Measurements from ENCODE around the gene UEVLD. TPM values are rescaled to one million over a fixed set of nuclear protein-coding genes. Genes with fewer than 3 reads are reported as not detected.

The UEVLD gene
- total RNA-seq, 1 experiment from 2014 or later = 13.7 TPM

GRCh38 chr11:18590571-18590970 lies 2.0 kb upstream of the UEVLD start:
- no peaks in the 10 kb centered on the region for H3K27me3 ChIP-seq (ENCODE audit: insufficient read depth, low read length)
- ATAC-seq = no peak
- intact Hi-C loops (cut with micrococcal nuclease) = no loop called here
- H3K4me2 ChIP-seq (ENCODE audit: low read length) = no peak overlapping the region
- CTCF ChIA-PET = no interaction called here
- H3K27ac ChIP-seq (ENCODE audit: low read depth, low read length) = no peak overlapping the region
- RAD21 ChIA-PET (ENCODE audit: low non-redundant PET in 1 of 2, low total read pairs in 2 of 2, uncharacterized antibody in 2 of 2, unreplicated experiment in 2 of 2) = no interaction called here
- H3K9ac ChIP-seq (ENCODE audit: low read length) = no peak overlapping the region
- peaks cover 0 to 2% of the 10 kb centered on the region in 2 experiments; a peak in 1 of 4 replicates for H3K36me3 ChIP-seq (ENCODE audit: control insufficient read depth in 1 of 2, insufficient read depth in 2 of 2, low read length in 2 of 2)
- peaks cover 74% of the 10 kb centered on the region for H3K79me2 ChIP-seq (ENCODE audit: insufficient read depth, low read length)
- no peak overlapping the region for H3K4me3 ChIP-seq (replicated peaks in 1 of 2; ENCODE audit: low read depth in 1 of 2, low read length in 2 of 2)
- DNase-seq (ENCODE audit: low read depth, low spot score) = no peak
- H2AFZ ChIP-seq (ENCODE audit: low read depth, low read length, poor library complexity, severe bottlenecking) = no peak overlapping the region
- H3K9me3 ChIP-seq (ENCODE audit: control insufficient read depth in 1 of 2, insufficient read depth in 1 of 2, low read depth in 1 of 2, low read length in 2 of 2) = no peaks in the 10 kb centered on the region
- no peak for TF ChIP-seq ELF1 (IDR thresholded peaks at IDR 0.05; ENCODE audit: borderline replicate concordance, low read depth)
- TF ChIP-seq FOSL1 (IDR thresholded peaks at IDR 0.05; ENCODE audit: low read depth) = no peak
- TF ChIP-seq ZFX (IDR thresholded peaks at IDR 0.05) = no peak
- no peak for TF ChIP-seq REST (IDR thresholded peaks at IDR 0.05; ENCODE audit: low read depth)
- no peak for TF ChIP-seq JUND (IDR thresholded peaks at IDR 0.05)
- no peak for TF ChIP-seq CBX3 (IDR thresholded peaks at IDR 0.05; ENCODE audit: low read depth)
- TF ChIP-seq CEBPB (IDR thresholded peaks at IDR 0.05; ENCODE audit: low read depth) = no peak
- no peak for TF ChIP-seq CTCF (IDR thresholded peaks at IDR 0.05 in 2 of 3, conservative IDR thresholded peaks at IDR 0.05 in 1 of 3; ENCODE audit: borderline replicate concordance in 1 of 3, insufficient read depth in 1 of 3, low read depth in 2 of 3, low read length in 2 of 3)
- TF ChIP-seq YY1 (IDR thresholded peaks at IDR 0.05; ENCODE audit: extremely low read depth, insufficient replicate concordance, low read depth, low read length) = no peak
- TF ChIP-seq EZH2 (IDR thresholded peaks at IDR 0.05) = no peak
- TF ChIP-seq POLR2AphosphoS5 (IDR thresholded peaks at IDR 0.05; ENCODE audit: low read depth, low read length) = no peak
- no peak for TF ChIP-seq EZH2phosphoT487 (IDR thresholded peaks at IDR 0.05; ENCODE audit: borderline replicate concordance)
- no peak for TF ChIP-seq RAD21 (IDR thresholded peaks at IDR 0.05; ENCODE audit: low read depth)
- no peak for TF ChIP-seq TCF7L2 (IDR thresholded peaks at IDR 0.05; ENCODE audit: borderline replicate concordance, extremely low read depth, insufficient read depth, insufficient read length)
- BruUV-seq (replicated peaks) = no TSS peak
- POLR2A ChIA-PET = no interaction called here
- H3K4me1 ChIP-seq (ENCODE audit: control insufficient read depth in 1 of 2, insufficient read depth in 2 of 2, low read length in 2 of 2) = peaks cover 6 to 19% of the 10 kb centered on the region in 2 experiments
- no peaks in the 10 kb centered on the region for H4K20me1 ChIP-seq (ENCODE audit: insufficient read depth)
- no peaks in the 10 kb centered on the region for H3K9me2 ChIP-seq (ENCODE audit: insufficient read depth)

Measured in HCT116 (cell line).